Upper lobe of left lung (tissue), 4 donors: ENCODE measurements around the gene BBC3.

Source experiments
- POLR2A ChIP-seq, 4 donors: fragments of 450-650 bp; IDR thresholded peaks; one replicate each; pipeline ENCODE4 v1.5.1; 2016 to 2017; ENCODE audit warnings: antibody characterized with exemption in 4 of 4, mild to moderate bottlenecking in 2 of 4
- POLR2AphosphoS5 ChIP-seq, 2 donors: sonication (generic); formaldehyde crosslinking; IDR thresholded peaks; one replicate each; pipeline ENCODE4 v1.5.1; 2017; ENCODE audit warnings: antibody characterized with exemption in 2 of 2
- TF ChIP-seq, protein P1 (sequence below), 6 experiments: fragments of 450-650 bp in 4 of 6; fragments of 200-600 bp in 2 of 6; sonication (generic) in 2 of 6; IDR thresholded peaks; one replicate each; pipeline ENCODE4 v1.5.1; 2016 to 2019; ENCODE audit warnings: antibody characterized with exemption in 6 of 6

DNA sequence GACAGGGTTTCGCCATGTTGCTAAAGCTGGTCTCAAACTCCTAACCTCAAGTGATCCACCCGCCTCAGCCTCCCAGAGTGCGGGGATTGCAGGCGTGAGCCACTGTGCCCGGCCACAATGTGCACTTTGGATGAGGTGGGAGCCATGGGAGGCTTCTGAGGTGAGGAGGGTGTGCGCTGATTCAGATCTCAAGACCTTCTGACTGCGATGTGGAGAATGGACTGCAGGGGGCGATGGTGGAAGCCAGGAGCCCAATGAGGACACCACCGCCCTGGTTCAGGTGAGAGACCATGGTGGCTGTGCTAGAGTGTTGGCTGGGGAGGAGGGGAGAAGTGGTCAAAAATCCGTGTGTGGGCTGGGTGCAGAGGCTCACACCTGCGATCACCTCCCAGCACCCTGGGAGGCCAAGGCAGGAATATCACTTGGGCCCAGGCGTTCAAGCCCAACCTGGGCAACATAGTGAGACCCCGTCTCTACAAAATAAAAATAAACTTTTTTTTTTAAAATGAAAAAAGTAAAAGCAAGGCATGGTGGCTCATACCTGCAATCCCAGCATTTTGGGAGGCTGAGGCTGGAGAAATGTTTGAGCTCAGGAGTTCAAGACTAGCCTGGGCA, 49.3 kb upstream of the BBC3 start:
- TF ChIP-seq, protein P1, sequence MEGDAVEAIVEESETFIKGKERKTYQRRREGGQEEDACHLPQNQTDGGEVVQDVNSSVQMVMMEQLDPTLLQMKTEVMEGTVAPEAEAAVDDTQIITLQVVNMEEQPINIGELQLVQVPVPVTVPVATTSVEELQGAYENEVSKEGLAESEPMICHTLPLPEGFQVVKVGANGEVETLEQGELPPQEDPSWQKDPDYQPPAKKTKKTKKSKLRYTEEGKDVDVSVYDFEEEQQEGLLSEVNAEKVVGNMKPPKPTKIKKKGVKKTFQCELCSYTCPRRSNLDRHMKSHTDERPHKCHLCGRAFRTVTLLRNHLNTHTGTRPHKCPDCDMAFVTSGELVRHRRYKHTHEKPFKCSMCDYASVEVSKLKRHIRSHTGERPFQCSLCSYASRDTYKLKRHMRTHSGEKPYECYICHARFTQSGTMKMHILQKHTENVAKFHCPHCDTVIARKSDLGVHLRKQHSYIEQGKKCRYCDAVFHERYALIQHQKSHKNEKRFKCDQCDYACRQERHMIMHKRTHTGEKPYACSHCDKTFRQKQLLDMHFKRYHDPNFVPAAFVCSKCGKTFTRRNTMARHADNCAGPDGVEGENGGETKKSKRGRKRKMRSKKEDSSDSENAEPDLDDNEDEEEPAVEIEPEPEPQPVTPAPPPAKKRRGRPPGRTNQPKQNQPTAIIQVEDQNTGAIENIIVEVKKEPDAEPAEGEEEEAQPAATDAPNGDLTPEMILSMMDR (IDR thresholded peaks at IDR 0.05) = peak in 5 of 6 experiments; percentile 10 to 33 (median 29)
- no peak for TF ChIP-seq POLR2AphosphoS5 (IDR thresholded peaks at IDR 0.05)
- no peak for TF ChIP-seq POLR2A (IDR thresholded peaks at IDR 0.05)
